Mucosa of descending colon (tissue), 3 donors: ENCODE data around the gene PTHLH. TPM values are rescaled to one million over a fixed set of nuclear protein-coding genes. Genes with fewer than 3 reads are reported as not detected.

ENCODE experiments used
- ATAC-seq: fragments of 200-7000 bp; cut with Tn5 transposase; one replicate; pipeline ENCODE4 v1.9.1; 2020; ENCODE audit warnings: mild to moderate bottlenecking, moderate library complexity
- DNase-seq, 3 donors: peaks; one replicate each; pipeline ENCODE4 v3.0.0-alpha.2; 2020
- H3K36me3 ChIP-seq: fragments of 200-600 bp; one replicate; pipeline ENCODE4 v1.8.0; 2021; ENCODE audit warnings: low read depth, mild to moderate bottlenecking
- H3K4me1 ChIP-seq: fragments of 200-600 bp; one replicate; pipeline ENCODE4 v1.8.0; 2021; ENCODE audit warnings: low read depth, mild to moderate bottlenecking
- H3K4me3 ChIP-seq: fragments of 200-600 bp; one replicate; pipeline ENCODE4 v1.8.0; 2021; ENCODE audit warnings: mild to moderate bottlenecking
- H3K9me3 ChIP-seq: fragments of 200-600 bp; one replicate; pipeline ENCODE4 v1.8.0; 2021; ENCODE audit warnings: mild to moderate bottlenecking
- intact Hi-C, 2 donors: fragments of 100-400 bp; cut with DNase I in 1 of 2; cut with micrococcal nuclease in 1 of 2; formaldehyde crosslinking; loops; one replicate each; pipeline versions ENCODE4 v1.11.0 to v1.11.1; 2022; cut with DNase I, micrococcal nuclease
- total RNA-seq, 3 donors: library from RNA; stranded (reverse); fragmentation: NEBNext Ultra II Directional in 2 of 3; extraction: Animal tissue kit (Norgen Biotek cat#: 25700) in 2 of 3; gene quantifications; one replicate each; pipeline versions ENCODE4 v1.2.1 to v1.2.4, GENCODE V29; 2021 to 2023
- TF ChIP-seq, protein P1 (sequence below): fragments of 200-600 bp; IDR thresholded peaks from one replicate; pipeline ENCODE4 v1.8.0; 2022; ENCODE audit warnings: antibody characterized with exemption, mild to moderate bottlenecking
- donor health status: DM: no; HTN: no; CAD: no; lungs with moderate emphysema.
- donor health status: DM: no; HTN: no; CAD: no.
- donor health status: DM: no; HTN: yes; CAD: no.

PTHLH gene
- total RNA-seq, 3 donors from 2014 or later, result 2.2 TPM; not detected in 2

DNA sequence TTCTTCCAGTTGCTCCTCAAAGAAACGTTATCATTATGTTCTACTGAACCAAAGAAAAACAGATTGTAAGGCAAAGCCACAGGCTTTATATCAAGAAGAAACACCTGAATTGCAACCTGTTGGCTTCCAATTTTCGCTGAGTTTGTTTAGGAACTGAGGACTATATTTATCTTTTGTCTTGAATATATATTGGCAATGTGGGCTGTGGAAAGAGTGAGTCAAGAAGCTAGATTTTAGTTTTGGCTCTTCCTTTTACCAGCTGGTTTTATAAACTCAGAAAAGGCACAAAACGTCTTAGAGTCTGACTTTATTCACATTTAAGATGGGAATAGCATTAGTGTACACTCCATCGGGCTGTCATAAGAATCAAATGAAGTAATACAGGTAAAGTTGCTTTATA is 10.4 kb upstream of the PTHLH start:
- intact Hi-C loops, result no loop called here
- no peaks in the 10 kb centered on the region for H3K4me1 ChIP-seq
- DNase-seq (no peak), ATAC-seq (no peak)
- H3K36me3 ChIP-seq, result no peaks in the 10 kb centered on the region
- TF ChIP-seq, protein P1, sequence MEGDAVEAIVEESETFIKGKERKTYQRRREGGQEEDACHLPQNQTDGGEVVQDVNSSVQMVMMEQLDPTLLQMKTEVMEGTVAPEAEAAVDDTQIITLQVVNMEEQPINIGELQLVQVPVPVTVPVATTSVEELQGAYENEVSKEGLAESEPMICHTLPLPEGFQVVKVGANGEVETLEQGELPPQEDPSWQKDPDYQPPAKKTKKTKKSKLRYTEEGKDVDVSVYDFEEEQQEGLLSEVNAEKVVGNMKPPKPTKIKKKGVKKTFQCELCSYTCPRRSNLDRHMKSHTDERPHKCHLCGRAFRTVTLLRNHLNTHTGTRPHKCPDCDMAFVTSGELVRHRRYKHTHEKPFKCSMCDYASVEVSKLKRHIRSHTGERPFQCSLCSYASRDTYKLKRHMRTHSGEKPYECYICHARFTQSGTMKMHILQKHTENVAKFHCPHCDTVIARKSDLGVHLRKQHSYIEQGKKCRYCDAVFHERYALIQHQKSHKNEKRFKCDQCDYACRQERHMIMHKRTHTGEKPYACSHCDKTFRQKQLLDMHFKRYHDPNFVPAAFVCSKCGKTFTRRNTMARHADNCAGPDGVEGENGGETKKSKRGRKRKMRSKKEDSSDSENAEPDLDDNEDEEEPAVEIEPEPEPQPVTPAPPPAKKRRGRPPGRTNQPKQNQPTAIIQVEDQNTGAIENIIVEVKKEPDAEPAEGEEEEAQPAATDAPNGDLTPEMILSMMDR, result no peak
- H3K9me3 ChIP-seq, result no peaks in the 10 kb centered on the region
- no peak overlapping the region for H3K4me3 ChIP-seq

DNA sequence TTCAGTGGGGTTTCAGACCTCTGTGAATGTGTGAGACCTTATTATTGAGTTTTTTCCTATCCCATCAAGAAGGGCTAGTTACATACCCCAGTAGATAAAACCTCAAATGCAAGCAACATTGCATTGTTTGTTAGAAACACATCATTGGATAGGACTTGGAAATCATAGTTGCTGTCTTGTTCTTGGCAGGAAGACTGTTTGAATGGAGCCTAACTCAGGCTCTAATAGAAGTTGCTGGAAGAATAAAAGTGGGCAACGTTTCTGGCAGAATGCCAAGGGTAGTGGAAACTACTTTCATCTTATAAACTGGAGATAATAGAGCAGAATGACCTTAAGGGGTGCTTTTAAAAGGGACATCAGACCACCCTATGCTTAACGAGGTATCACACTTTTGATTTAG is 9.9 kb upstream of the PTHLH start:
- ATAC-seq (no peak), DNase-seq (no peak)
- no peaks in the 10 kb centered on the region for H3K4me1 ChIP-seq
- intact Hi-C loops, result no loop called here
- TF ChIP-seq, protein P1, result no peak
- no peaks in the 10 kb centered on the region for H3K36me3 ChIP-seq
- no peaks in the 10 kb centered on the region for H3K9me3 ChIP-seq
- no peak overlapping the region for H3K4me3 ChIP-seq

DNA sequence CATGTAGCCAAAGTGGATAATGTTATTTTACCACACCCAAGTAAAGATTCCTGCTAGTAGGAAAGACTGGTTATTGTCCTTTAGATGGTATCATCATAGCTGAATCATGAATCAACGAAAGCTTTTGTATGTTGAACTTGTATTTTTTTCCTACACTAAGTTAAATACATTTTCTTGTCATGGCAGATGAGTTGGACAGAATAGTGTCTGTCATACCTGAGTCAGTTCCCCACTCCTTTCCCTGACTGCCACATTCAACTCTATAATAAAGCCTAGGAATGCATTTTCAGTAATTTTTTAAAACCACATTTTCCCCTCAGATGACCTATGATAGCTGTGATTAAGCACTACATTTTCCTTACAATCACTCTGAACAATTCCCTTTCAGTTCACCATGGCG is 9.3 kb upstream of the PTHLH start:
- Histone ChIP-seq H3K36me3 (no peaks in the 10 kb centered on the region), H3K4me1 (no peaks in the 10 kb centered on the region), H3K9me3 (no peaks in the 10 kb centered on the region), H3K4me3 (no peak overlapping the region)
- no peak for ATAC-seq
- TF ChIP-seq, protein P1, result no peak
- intact Hi-C loops, result no loop called here
- no peak for DNase-seq

DNA sequence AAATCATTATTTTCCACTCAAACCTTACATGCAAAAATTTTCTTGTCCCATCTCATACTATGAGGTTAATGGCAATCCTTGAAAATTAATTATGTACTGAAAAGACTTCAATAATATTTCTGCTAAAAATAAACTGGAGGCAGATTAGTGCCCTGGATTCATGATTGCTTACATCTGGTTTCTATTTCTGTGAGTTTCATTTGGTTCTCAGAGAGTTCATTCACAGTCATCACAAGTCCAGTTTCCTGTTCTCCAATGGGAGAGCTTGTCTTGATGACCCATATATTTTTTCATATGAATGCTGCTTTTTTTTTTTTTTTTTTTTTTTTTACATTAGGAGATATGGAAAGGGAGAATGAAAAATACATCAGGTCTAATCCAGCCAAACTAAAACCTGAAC is 6.6 kb upstream of the PTHLH start:
- DNase-seq (no peak), ATAC-seq (no peak)
- TF ChIP-seq, protein P1, result no peak
- no peaks in the 10 kb centered on the region for H3K36me3 ChIP-seq
- no peak overlapping the region for H3K4me3 ChIP-seq
- H3K4me1 ChIP-seq, result no peaks in the 10 kb centered on the region
- intact Hi-C loops, result no loop called here
- no peaks in the 10 kb centered on the region for H3K9me3 ChIP-seq

DNA sequence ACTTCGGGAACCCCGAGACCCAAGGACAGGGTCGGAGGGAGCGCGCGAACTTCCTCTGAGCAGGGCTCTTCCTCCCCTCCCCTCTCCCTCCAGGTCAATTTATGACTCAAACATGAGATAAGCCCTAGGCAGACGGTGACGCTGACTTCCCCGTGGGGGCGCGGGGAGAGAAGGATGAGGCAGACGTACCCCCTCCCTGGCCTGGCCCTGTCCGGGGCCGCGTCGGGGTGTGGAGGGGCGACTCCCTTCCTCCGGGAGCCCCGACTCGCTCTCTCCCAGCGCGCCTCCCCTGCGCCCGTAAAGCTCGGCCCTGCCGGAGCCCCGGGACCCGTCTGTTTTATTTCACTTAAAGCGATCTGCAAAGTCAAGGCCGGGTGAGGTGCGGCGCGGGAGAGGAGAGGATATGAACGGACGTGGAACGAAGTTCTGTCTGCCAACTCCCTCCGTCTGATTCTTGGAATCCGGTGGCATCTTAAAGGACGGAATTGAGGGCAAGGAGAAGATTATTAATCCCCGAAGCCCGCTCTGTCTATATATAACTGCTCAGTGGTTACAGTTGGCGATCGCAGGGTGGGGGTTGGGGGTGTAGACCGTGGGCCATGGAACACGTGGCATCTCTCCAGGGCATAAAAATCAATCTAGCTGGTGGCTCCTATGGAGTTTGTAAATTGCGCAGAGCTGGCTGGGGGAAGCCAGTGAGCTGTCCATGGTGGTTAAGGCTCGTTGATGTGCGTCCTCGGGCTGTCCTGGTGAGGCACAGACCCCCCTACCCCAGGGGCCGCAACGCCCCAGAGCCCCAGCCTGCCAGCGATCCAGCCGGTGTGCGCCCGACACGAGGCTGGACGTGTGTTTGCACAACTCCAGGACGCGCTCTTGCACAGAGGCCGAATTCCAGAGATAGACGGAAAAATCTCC is 2.9 kb upstream of the PTHLH start:
- TF ChIP-seq, protein P1, result no peak
- H3K4me1 ChIP-seq, result no peaks in the 10 kb centered on the region
- intact Hi-C loops, result no loop called here
- DNase-seq (peak in 1 of 3 donors; percentile 46), ATAC-seq (peak; percentile 43)
- H3K36me3 ChIP-seq, result no peaks in the 10 kb centered on the region
- H3K9me3 ChIP-seq, result no peaks in the 10 kb centered on the region
- no peak overlapping the region for H3K4me3 ChIP-seq
